NCI-H2196 treated with DMSO at 0.1 percent for 48 hours (cell line): ENCODE data around the gene RNASE8.

ENCODE experiments used
- DNase-seq: peaks from one replicate; lab custom pipeline; 2025; ENCODE audit not compliant: unreplicated experiment; lab: John Stamatoyannopoulos, UW

The RNASE8 gene

GRCh38 chr14:21050597-21050996, 7.0 kb upstream of the RNASE8 start:
- DNase-seq, result no peak

GRCh38 chr14:21053184-21054122, 4.2 kb upstream of the RNASE8 start:
- no peak for DNase-seq

GRCh38 chr14:21054123-21054767, 3.4 kb upstream of the RNASE8 start:
- no peak for DNase-seq

- no peak for DNase-seq
These were observed 2.9 kb upstream of the RNASE8 start for GRCh38 chr14:21054768-21055145.

- no peak for DNase-seq
These were observed 2.0 kb upstream of the RNASE8 start for GRCh38 chr14:21055432-21056117.

- no peak for DNase-seq
These were observed 980 bp upstream of the RNASE8 start for GRCh38 chr14:21056520-21057163.

GRCh38 chr14:21058903-21059302, 1.3 kb downstream of the RNASE8 start:
- no peak for DNase-seq

GRCh38 chr14:21059842-21060613, 2.4 kb downstream of the RNASE8 start:
- DNase-seq, result no peak

GRCh38 chr14:21060614-21061346, 3.2 kb downstream of the RNASE8 start:
- no peak for DNase-seq

- no peak for DNase-seq
These were observed 3.7 kb downstream of the RNASE8 start for GRCh38 chr14:21061347-21061668.

- no peak for DNase-seq
These were observed 5.9 kb downstream of the RNASE8 start for GRCh38 chr14:21063479-21063878.

- no peak for DNase-seq
These were observed 9.4 kb downstream of the RNASE8 start for GRCh38 chr14:21066882-21067502.

GRCh38 chr14:21068521-21069387, 11.1 kb downstream of the RNASE8 start:
- peak; percentile 68 for DNase-seq

GRCh38 chr14:21069388-21070082, 11.9 kb downstream of the RNASE8 start:
- DNase-seq, result no peak

GRCh38 chr14:21070083-21070609, 12.5 kb downstream of the RNASE8 start, which contains the start of gene ARHGEF40:
Gene ARHGEF40 (plus strand): TSS chr14:21070304. CDS start chr14:21070397, 93 bp downstream.
- peak; percentile 19 for DNase-seq

- no peak for DNase-seq
These were observed 13.1 kb downstream of the RNASE8 start for GRCh38 chr14:21070610-21071224.
